HepG2 (cell line): Measurements from ENCODE around the gene TSGA10IP. TPM values are rescaled to one million over a fixed set of nuclear protein-coding genes. Genes with fewer than 3 reads are reported as not detected.

ENCODE experiments used
- ATAC-seq: fragments of 200-7000 bp; cut with Tn5 transposase; 3 replicates; pipeline ENCODE4 v1.9.1; 2020; ENCODE audit warnings: mild to moderate bottlenecking, moderate library complexity
- BruUV-seq: library from RNA; stranded (reverse); fragments of 400-500 nt; replicated peaks from 2 replicates; lab custom pipeline; 2021; lab: Mats Ljungman, UMichigan
- CTCF ChIA-PET: fragments of 300-600 bp; formaldehyde crosslinking; extraction: SDS; loops from one replicate; lab custom pipeline; 2021; ENCODE audit warnings: low total read pairs, inconsistent platforms, low intra/inter-chr PET ratio; lab: Yijun Ruan, JAX
- POLR2A ChIA-PET: fragments of 350-600 bp; sonication (Branson Sonifier 250); formaldehyde crosslinking; loops from one replicate; lab custom pipeline; 2020; ENCODE audit warnings: antibody characterized with exemption, inconsistent platforms; lab: Yijun Ruan, JAX
- DNase-seq: peaks from one replicate; pipeline ENCODE4 v3.0.0-alpha.2; 2015; ENCODE audit warnings: low spot score
- FAIRE-seq: peaks from 3 replicates; lab custom pipeline; 2011; peaks lifted over from hg19 to GRCh38; lab: Jason Lieb, UNC
- H2AFZ ChIP-seq: one replicate; pipeline ENCODE4 v1.6.1; 2011; ENCODE audit warnings: low read length, inconsistent platforms
- H3K27ac ChIP-seq: fragments of 300-600 bp; 3 replicates; pipeline ENCODE4 v1.8.0; 2011; ENCODE audit warnings: mixed run types, mild to moderate bottlenecking, mixed read lengths, low read length, inconsistent platforms; ENCODE audit not compliant: insufficient read depth; ENCODE audit errors: extremely low read length
- H3K27me3 ChIP-seq, 2 experiments: fragments of 200-600 bp in 1 of 2; 2 replicates in 1 of 2; 3 replicates in 1 of 2; pipeline versions ENCODE4 v1.6.0 to v1.8.0; 2011; ENCODE audit warnings: low read length in 2 of 2, mild to moderate bottlenecking in 2 of 2, moderate library complexity in 2 of 2, inconsistent platforms in 1 of 2; ENCODE audit not compliant: insufficient read depth in 2 of 2, control insufficient read depth in 1 of 2
- H3K36me3 ChIP-seq, 2 experiments: fragments of 200-600 bp in 1 of 2; replicated peaks in 1 of 2; 2 replicates in 1 of 2; 3 replicates in 1 of 2; pipeline versions ENCODE4 v1.5.1 to v1.8.0; 2011; ENCODE audit warnings: low read length in 2 of 2, inconsistent platforms in 1 of 2; ENCODE audit not compliant: insufficient read depth in 2 of 2, control insufficient read depth in 1 of 2
- H3K4me1 ChIP-seq: 2 replicates; pipeline ENCODE4 v1.5.1; 2012; ENCODE audit warnings: low read length, inconsistent platforms; ENCODE audit not compliant: insufficient read depth
- H3K4me2 ChIP-seq: 2 replicates; pipeline ENCODE4 v1.6.0; 2011; ENCODE audit warnings: low read depth, low read length, inconsistent platforms
- H3K4me3 ChIP-seq, 3 experiments: fragments of 200-600 bp in 1 of 3; sonication (generic), shearing (Covaris generic) in 1 of 3; replicated peaks in 1 of 3; 2 replicates each; pipeline ENCODE4 v1.5.1; 2011 to 2016; ENCODE audit warnings: low read length in 3 of 3, inconsistent platforms in 2 of 3, low read depth in 2 of 3, mild to moderate bottlenecking in 2 of 3, control low read depth in 1 of 3, mixed read lengths in 1 of 3; ENCODE audit not compliant: insufficient read depth in 1 of 3
- H3K79me2 ChIP-seq: one replicate; pipeline ENCODE4 v1.6.1; 2011; ENCODE audit warnings: low read length, inconsistent platforms; ENCODE audit not compliant: insufficient read depth
- H3K9ac ChIP-seq: 2 replicates; pipeline ENCODE4 v1.6.0; 2011; ENCODE audit warnings: mild to moderate bottlenecking, low read depth, low read length, inconsistent platforms; ENCODE audit not compliant: insufficient read depth
- H3K9me3 ChIP-seq: 2 replicates; pipeline ENCODE4 v1.5.1; 2012; ENCODE audit warnings: mild to moderate bottlenecking, low read length
- H4K20me1 ChIP-seq: 2 replicates; pipeline ENCODE4 v1.6.0; 2011; ENCODE audit warnings: inconsistent platforms, mild to moderate bottlenecking, low read length, moderate library complexity; ENCODE audit not compliant: insufficient read depth
- HIVEP1 ChIP-seq: sonication (generic); formaldehyde crosslinking; IDR thresholded peaks from 2 replicates; pipeline ENCODE4 v1.4.0; 2020; ENCODE audit warnings: mild to moderate bottlenecking, missing genetic modification reagents
- MED8 ChIP-seq: sonication (generic); formaldehyde crosslinking; IDR thresholded peaks from 2 replicates; pipeline ENCODE4 v1.8.1; 2023; ENCODE audit warnings: mild to moderate bottlenecking, missing genetic modification reagents; ENCODE audit not compliant: insufficient replicate concordance
- PITX1 ChIP-seq: sonication (generic); formaldehyde crosslinking; IDR thresholded peaks from 2 replicates; pipeline ENCODE4 v1.5.1; 2020; ENCODE audit warnings: mild to moderate bottlenecking, missing genetic modification reagents
- RBM22 ChIP-seq: fragments of 200-400 bp; formaldehyde crosslinking; optimal IDR thresholded peaks from 2 replicates; pipeline ENCODE3; 2017; ENCODE audit warnings: mild to moderate bottlenecking, low read length, moderate library complexity
- RXRB ChIP-seq: IDR thresholded peaks from 2 replicates; pipeline ENCODE4 v1.6.1; 2016; ENCODE audit warnings: borderline replicate concordance, missing genetic modification reagents, missing compliant biosample characterization
- SIX1 ChIP-seq: sonication (generic); formaldehyde crosslinking; IDR thresholded peaks from 2 replicates; pipeline ENCODE4 v1.4.0; 2020; ENCODE audit warnings: missing genetic modification reagents, borderline replicate concordance
- SOX6 ChIP-seq, 2 experiments: fragments of 450-650 bp in 1 of 2; sonication (generic) in 1 of 2; formaldehyde crosslinking in 1 of 2; IDR thresholded peaks; 2 replicates each; pipeline versions ENCODE4 v1.4.0 to v1.6.1; 2017 to 2020; ENCODE audit warnings: antibody characterized with exemption in 1 of 2, mild to moderate bottlenecking in 1 of 2, missing genetic modification reagents in 1 of 2
- ZFX ChIP-seq: sonication (generic); formaldehyde crosslinking; IDR thresholded peaks from 2 replicates; pipeline ENCODE4 v1.4.0; 2020; ENCODE audit warnings: mild to moderate bottlenecking, low read depth, missing genetic modification reagents, moderate library complexity
- ZMYM4 ChIP-seq: sonication (generic); formaldehyde crosslinking; IDR thresholded peaks from 2 replicates; pipeline ENCODE4 v1.8.1; 2023; ENCODE audit warnings: mild to moderate bottlenecking, missing genetic modification reagents
- ZNF501 ChIP-seq: sonication (generic); formaldehyde crosslinking; IDR thresholded peaks from 2 replicates; pipeline ENCODE4 v1.5.1; 2020; ENCODE audit warnings: mild to moderate bottlenecking, moderate library complexity, missing genetic modification reagents
- ZNF790 ChIP-seq: sonication (generic); formaldehyde crosslinking; IDR thresholded peaks from 2 replicates; pipeline ENCODE4 v1.8.0; 2022; ENCODE audit warnings: missing genetic modification reagents, mild to moderate bottlenecking, borderline replicate concordance
- WGBS: methylation state at CpG from one replicate; pipeline ENCODE4 v1.1.6; 2017; ENCODE audit warnings: low lambda C conversion rate; 5-methylcytosine and 5-hydroxymethylcytosine counted together
- in situ Hi-C: cut with HindIII; loops from 2 replicates; pipeline ENCODE4 v1.10.0; 2017; ENCODE audit warnings: low pct_unique_long_range_greater_than_20kb; ENCODE audit not compliant: extremely low pct_ligation_motif_present
- intact Hi-C: fragments of 100-400 bp; cut with micrococcal nuclease; formaldehyde crosslinking; loops from one replicate; pipeline ENCODE4 v1.10.0; 2022; ENCODE audit not compliant: unreplicated experiment
- polyA plus RNA-seq, 8 experiments: library from polyadenylated mRNA; depleted of rRNA in 3 of 8; stranded (reverse) in 7 of 8; unstranded in 1 of 8; fragments of >200 nt; fragmentation: Illumina TruSeq in 4 of 8; extraction: Trizol in 4 of 8; gene quantifications; 2 replicates each; pipeline versions ENCODE4 v1.2.1 to v1.2.3, GENCODE V29; 2011 to 2016; ENCODE audit warnings: low read depth in 4 of 8, missing spikeins in 1 of 8, mixed read lengths in 1 of 8; ENCODE audit not compliant: insufficient read depth in 1 of 8
- total RNA-seq, 5 experiments: library from RNA; depleted of rRNA; stranded (reverse); fragments of >200 nt; fragmentation: Illumina TruSeq; extraction: Trizol; gene quantifications; 2 replicates each; pipeline ENCODE4 v1.2.3, GENCODE V29; 2016; ENCODE audit warnings: low read depth in 1 of 5
- TF ChIP-seq, protein P1 (sequence below): sonication (generic); formaldehyde crosslinking; IDR thresholded peaks from 2 replicates; pipeline ENCODE4 v1.5.0; 2020; ENCODE audit warnings: mild to moderate bottlenecking, missing genetic modification reagents, moderate library complexity

The TSGA10IP gene
- total and polyA plus RNA-seq, 2 of the 13 experiments (the other 11 are each of a cell fraction or from before 2014, with no cell fraction given): not detected

GRCh38 chr11:65947133-65947532 lies 1.9 kb downstream of the TSGA10IP start (continued):
- TF ChIP-seq ZNF790 (CRISPR knock-in tag): no peak
- TF ChIP-seq, protein P1, sequence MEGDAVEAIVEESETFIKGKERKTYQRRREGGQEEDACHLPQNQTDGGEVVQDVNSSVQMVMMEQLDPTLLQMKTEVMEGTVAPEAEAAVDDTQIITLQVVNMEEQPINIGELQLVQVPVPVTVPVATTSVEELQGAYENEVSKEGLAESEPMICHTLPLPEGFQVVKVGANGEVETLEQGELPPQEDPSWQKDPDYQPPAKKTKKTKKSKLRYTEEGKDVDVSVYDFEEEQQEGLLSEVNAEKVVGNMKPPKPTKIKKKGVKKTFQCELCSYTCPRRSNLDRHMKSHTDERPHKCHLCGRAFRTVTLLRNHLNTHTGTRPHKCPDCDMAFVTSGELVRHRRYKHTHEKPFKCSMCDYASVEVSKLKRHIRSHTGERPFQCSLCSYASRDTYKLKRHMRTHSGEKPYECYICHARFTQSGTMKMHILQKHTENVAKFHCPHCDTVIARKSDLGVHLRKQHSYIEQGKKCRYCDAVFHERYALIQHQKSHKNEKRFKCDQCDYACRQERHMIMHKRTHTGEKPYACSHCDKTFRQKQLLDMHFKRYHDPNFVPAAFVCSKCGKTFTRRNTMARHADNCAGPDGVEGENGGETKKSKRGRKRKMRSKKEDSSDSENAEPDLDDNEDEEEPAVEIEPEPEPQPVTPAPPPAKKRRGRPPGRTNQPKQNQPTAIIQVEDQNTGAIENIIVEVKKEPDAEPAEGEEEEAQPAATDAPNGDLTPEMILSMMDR (CRISPR knock-in tag): peak; percentile 52
- peak; percentile 20; the same call in 1 of the 2 replicates for TF ChIP-seq ZMYM4 (CRISPR knock-in tag)
- TF ChIP-seq PITX1 (CRISPR knock-in tag): 0 out of 2 replicates have a peak, but pooled peaks have one; percentile 43
- 0 out of 2 replicates have a peak, but pooled peaks have one; percentile 13 for TF ChIP-seq ZFX (CRISPR knock-in tag)
- no peak for TF ChIP-seq RBM22
- TF ChIP-seq ZNF501 (CRISPR knock-in tag): 0 out of 2 replicates have a peak, but pooled peaks have one; percentile 32
- TF ChIP-seq MED8: no peak
- TF ChIP-seq RXRB (CRISPR knock-in tag): no peak

GRCh38 chr11:65947603-65948125 lies 2.4 kb downstream of the TSGA10IP start:
- ATAC-seq: peak; percentile 34
- peak overlapping the region; percentile 26 to 64 (median 51) for H3K4me3 ChIP-seq
- FAIRE-seq: no peak
- H3K27me3 ChIP-seq: peaks cover 0 to 22% of the 10 kb centered on the region in 2 experiments; a peak in 4 of 5 replicates
- H4K20me1 ChIP-seq: no peaks in the 10 kb centered on the region
- BruUV-seq: no TSS peak
- H3K4me1 ChIP-seq: peaks cover 76% of the 10 kb centered on the region
- CTCF ChIA-PET: no interaction called here
- 64% methylated on average over 8 of the region's 12 CpGs for WGBS
- TF ChIP-seq SIX1: no peak
- TF ChIP-seq ZFX (CRISPR knock-in tag): 0 out of 2 replicates have a peak, but pooled peaks have one; percentile 17
- TF ChIP-seq HIVEP1 (CRISPR knock-in tag): 0 out of 2 replicates have a peak, but pooled peaks have one; percentile 23
- no peak for TF ChIP-seq SOX6 (IDR thresholded peaks at IDR 0.05)
- 0 out of 2 replicates have a peak, but pooled peaks have one; percentile 1 for TF ChIP-seq SOX6 (CRISPR knock-in tag; IDR thresholded peaks at IDR 0.05)
- peak overlapping the region; percentile 41; the same call in 1 of the 2 replicates for H3K9ac ChIP-seq
- no peaks in the 10 kb centered on the region for H3K9me3 ChIP-seq
- H3K4me2 ChIP-seq: peak overlapping the region; percentile 67
- in situ Hi-C loops: no loop called here
- no peak overlapping the region for H3K27ac ChIP-seq
- POLR2A ChIA-PET: interaction anchor here (1.0 to 1.6 kb wide), 6 partner anchors 13 to 59 kb away, joined by 3 to 9 read pairs (median 4); partner anchors contain the start of genes CCDC85B, FIBP and FOSL1
- H3K36me3 ChIP-seq: no peaks in the 10 kb centered on the region
- no peaks in the 10 kb centered on the region for H3K79me2 ChIP-seq
- intact Hi-C loops: no loop called here
- no peak for DNase-seq
- peak overlapping the region; percentile 40 for H2AFZ ChIP-seq
